Mesenchymal stem cell (in vitro differentiated cells and primary cell): ENCODE data around the gene SPACA5B.
"Not testable (repeated sequence)": the region's sequence is repeated elsewhere in the genome, so short reads cannot be mapped to it uniquely, and the experiment has no call there.

Source experiments
- DNase-seq: peaks from one replicate; pipeline ENCODE4 v3.0.0-alpha.2; 2013
- H2AFZ ChIP-seq: one replicate; pipeline ENCODE4 v1.6.1; 2013; ENCODE audit warnings: low read depth, mild to moderate bottlenecking, control low read depth, inconsistent platforms, low read length, moderate library complexity
- H2AK5ac ChIP-seq: 2 replicates; pipeline ENCODE4 v1.6.1; 2013; ENCODE audit warnings: low read length, moderate library complexity, mild to moderate bottlenecking, inconsistent platforms; ENCODE audit not compliant: severe bottlenecking
- H2BK120ac ChIP-seq: one replicate; pipeline ENCODE4 v1.6.1; 2013; ENCODE audit warnings: low read depth, mild to moderate bottlenecking, inconsistent platforms, low read length, moderate library complexity
- H2BK12ac ChIP-seq, 2 experiments: one replicate each; pipeline ENCODE4 v1.6.1; 2013; ENCODE audit warnings: inconsistent platforms in 2 of 2, low read length in 2 of 2, mild to moderate bottlenecking in 2 of 2, moderate library complexity in 2 of 2, control low read depth in 1 of 2
- H2BK15ac ChIP-seq: one replicate; pipeline ENCODE4 v1.6.1; 2013; ENCODE audit warnings: mild to moderate bottlenecking, low read depth, inconsistent platforms; ENCODE audit not compliant: poor library complexity, severe bottlenecking
- H2BK5ac ChIP-seq: 2 replicates; pipeline ENCODE4 v1.6.1; 2013; ENCODE audit warnings: low read depth, mild to moderate bottlenecking, low read length, control low read depth, inconsistent platforms; ENCODE audit not compliant: poor library complexity, severe bottlenecking
- H3K14ac ChIP-seq, 2 experiments: one replicate each; pipeline ENCODE4 v1.6.1; 2013; ENCODE audit warnings: inconsistent platforms in 2 of 2, low read length in 2 of 2, control low read depth in 1 of 2, mild to moderate bottlenecking in 1 of 2, moderate library complexity in 1 of 2
- H3K18ac ChIP-seq, 2 experiments: one replicate each; pipeline ENCODE4 v1.6.1; 2013; ENCODE audit warnings: inconsistent platforms in 2 of 2, low read length in 2 of 2, control low read depth in 1 of 2, low read depth in 1 of 2, mild to moderate bottlenecking in 1 of 2
- H3K23ac ChIP-seq, 2 experiments: one replicate each; pipeline ENCODE4 v1.6.1; 2013; ENCODE audit warnings: inconsistent platforms in 2 of 2, low read length in 2 of 2, mild to moderate bottlenecking in 2 of 2, moderate library complexity in 2 of 2, control low read depth in 1 of 2
- H3K27ac ChIP-seq: 2 replicates; pipeline ENCODE4 v1.5.1; 2013; ENCODE audit warnings: mild to moderate bottlenecking, moderate library complexity, low read length, control low read depth, inconsistent platforms; ENCODE audit not compliant: poor library complexity, severe bottlenecking
- H3K27me3 ChIP-seq, 2 experiments: 2 replicates each; pipeline versions ENCODE4 v1.6.1 to v1.7.0; 2013; ENCODE audit warnings: low read length in 2 of 2, mild to moderate bottlenecking in 2 of 2, moderate library complexity in 2 of 2, control low read depth in 1 of 2, inconsistent platforms in 1 of 2; ENCODE audit not compliant: control insufficient read depth in 1 of 2, insufficient read depth in 1 of 2
- H3K36me3 ChIP-seq, 2 experiments: 2 replicates each; pipeline versions ENCODE4 v1.6.1 to v1.7.0; 2013; ENCODE audit warnings: low read length in 2 of 2, control low read depth in 1 of 2, inconsistent platforms in 1 of 2, low read depth in 1 of 2, mild to moderate bottlenecking in 1 of 2; ENCODE audit not compliant: insufficient read depth in 2 of 2, control insufficient read depth in 1 of 2
- H3K4ac ChIP-seq, 2 experiments: one replicate each; pipeline ENCODE4 v1.6.1; 2013; ENCODE audit warnings: inconsistent platforms in 2 of 2, low read length in 2 of 2, mild to moderate bottlenecking in 2 of 2, moderate library complexity in 2 of 2, control low read depth in 1 of 2, low read depth in 1 of 2
- H3K4me1 ChIP-seq: 2 replicates; pipeline ENCODE4 v1.6.1; 2013; ENCODE audit warnings: low read depth, low read length, control low read depth; ENCODE audit not compliant: control insufficient read depth, insufficient read depth
- H3K4me2 ChIP-seq: 2 replicates; pipeline ENCODE4 v1.6.1; 2013; ENCODE audit warnings: low read length, mild to moderate bottlenecking, inconsistent platforms; ENCODE audit not compliant: poor library complexity, severe bottlenecking
- H3K4me3 ChIP-seq, 2 experiments: 2 replicates each; pipeline versions ENCODE4 v1.5.1 to v1.7.0; 2013; ENCODE audit warnings: low read length in 2 of 2, mild to moderate bottlenecking in 2 of 2, control low read depth in 1 of 2, low read depth in 1 of 2; ENCODE audit not compliant: insufficient read depth in 1 of 2
- H3K79me1 ChIP-seq: replicated peaks from 2 replicates; pipeline ENCODE4 v1.6.1; 2013; ENCODE audit warnings: mild to moderate bottlenecking, control low read depth, low read length, inconsistent platforms; ENCODE audit not compliant: poor library complexity, severe bottlenecking
- H3K9ac ChIP-seq: 2 replicates; pipeline ENCODE4 v1.7.0; 2013; ENCODE audit warnings: mild to moderate bottlenecking, low read length, moderate library complexity
- H3K9me3 ChIP-seq: 2 replicates; pipeline ENCODE4 v1.7.0; 2013; ENCODE audit warnings: mild to moderate bottlenecking, low read length; ENCODE audit not compliant: control insufficient read depth
- H4K8ac ChIP-seq: one replicate; pipeline ENCODE4 v1.6.1; 2013; ENCODE audit warnings: inconsistent platforms, mild to moderate bottlenecking, low read length, moderate library complexity
- H4K91ac ChIP-seq: one replicate; pipeline ENCODE4 v1.6.1; 2013; ENCODE audit warnings: mild to moderate bottlenecking, low read length, inconsistent platforms
- WGBS: methylation state at CpG from one replicate; pipeline ENCODE4 v1.1.7; 2013; ENCODE audit warnings: mixed read lengths; 5-methylcytosine and 5-hydroxymethylcytosine counted together

Gene SPACA5B

DNA sequence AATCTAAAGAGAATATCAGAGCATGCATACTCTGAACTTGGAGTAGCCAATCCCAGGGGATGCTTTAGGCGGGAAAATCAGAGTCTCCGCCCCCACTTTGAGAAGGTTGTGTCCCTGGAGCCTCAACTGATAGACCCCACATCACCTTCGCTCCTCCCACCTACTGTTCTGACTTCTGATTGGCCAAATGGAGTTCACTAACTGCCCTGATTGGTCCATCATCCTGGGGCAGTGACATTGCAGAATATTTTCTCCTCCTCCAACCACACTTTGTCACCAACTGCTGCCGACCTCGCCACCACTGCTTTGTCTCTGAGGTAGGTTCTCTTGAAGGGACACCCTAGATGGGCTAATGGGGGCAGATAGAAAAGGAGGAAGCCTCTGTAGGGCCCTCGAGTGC, 22.7 kb upstream of the SPACA5B start:
- Histone ChIP-seq H2BK5ac (no peak overlapping the region), H3K4me3 (no peak overlapping the region), H3K14ac (no peak overlapping the region), H3K4me2 (no peak overlapping the region), H4K91ac (no peak overlapping the region), H4K8ac (no peak overlapping the region), H2BK15ac (no peak overlapping the region), H3K18ac (no peak overlapping the region), H3K4ac (no peak overlapping the region), H3K27ac (no peak overlapping the region), H3K4me1 (no peaks in the 10 kb centered on the region), H2AK5ac (no peak overlapping the region), H2BK120ac (no peak overlapping the region), H2AFZ (no peak overlapping the region), H2BK12ac (no peak overlapping the region), H3K27me3 (peaks cover 0 to 11% of the 10 kb centered on the region in 2 experiments), H3K79me1 (no peaks in the 10 kb centered on the region), H3K36me3 (no peaks in the 10 kb centered on the region), H3K23ac (no peak overlapping the region), H3K9me3 (no peaks in the 10 kb centered on the region), H3K9ac (no peak overlapping the region)
- 96% methylated on average over 3 of the region's 6 CpGs for WGBS
- DNase-seq: no peak

DNA sequence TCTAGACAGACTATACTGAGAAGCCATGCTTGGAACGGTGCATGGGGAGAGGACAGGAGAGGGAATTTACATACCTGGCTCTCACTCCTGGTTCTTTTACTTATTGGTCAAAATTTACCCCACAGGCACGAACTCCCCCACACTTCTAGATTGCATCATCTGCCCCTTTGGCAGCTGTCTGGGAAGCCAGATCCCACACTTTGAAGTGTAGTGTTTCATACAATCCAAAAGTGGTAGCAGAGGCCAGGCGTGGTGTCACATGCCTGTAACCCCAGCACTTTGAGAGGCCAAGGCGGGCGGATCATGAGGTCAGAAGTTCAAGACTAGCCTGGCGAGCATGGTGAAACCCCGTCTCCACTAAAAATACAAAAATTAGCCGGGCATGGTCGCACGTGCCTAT, 5.1 kb upstream of the SPACA5B start:
- H2BK5ac ChIP-seq, H3K36me3 ChIP-seq, H3K79me1 ChIP-seq, H3K4me3 ChIP-seq, H3K27me3 ChIP-seq, H4K91ac ChIP-seq, H2BK12ac ChIP-seq, H3K14ac ChIP-seq, H2BK15ac ChIP-seq, H3K23ac ChIP-seq, H3K27ac ChIP-seq, H3K4me2 ChIP-seq, H3K18ac ChIP-seq, H4K8ac ChIP-seq, H3K4me1 ChIP-seq, H2AFZ ChIP-seq, H3K9me3 ChIP-seq, H2AK5ac ChIP-seq, H3K4ac ChIP-seq, H2BK120ac ChIP-seq, DNase-seq, H3K9ac ChIP-seq: not testable (repeated sequence)
- WGBS: 87% methylated on average over 6 of the region's 10 CpGs

DNA sequence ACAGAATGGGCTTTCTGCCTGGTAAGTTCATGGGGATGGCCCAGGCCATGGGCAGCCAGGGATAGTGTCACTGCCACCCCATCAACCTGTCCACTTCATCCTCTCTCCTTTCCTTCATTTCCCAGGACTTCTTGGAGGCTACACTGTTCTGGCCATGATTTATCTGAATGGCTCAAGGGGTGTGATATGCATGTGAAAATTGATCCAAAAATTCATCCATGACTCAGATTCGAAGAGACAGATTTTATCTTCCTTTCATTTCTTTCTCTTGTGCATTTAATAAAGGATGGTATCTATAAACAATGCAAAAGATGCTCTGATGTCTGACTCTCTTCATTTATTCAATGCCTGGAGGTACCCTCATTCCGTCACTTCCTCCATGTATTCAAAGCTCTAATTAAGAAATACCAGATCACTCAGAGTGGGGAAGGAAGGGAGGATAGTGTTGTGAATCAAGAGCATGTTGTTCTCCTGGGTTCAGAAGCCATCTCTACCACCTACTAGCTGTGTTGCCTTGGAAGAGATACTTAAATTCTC, 1.9 kb downstream of the SPACA5B start:
- not testable (repeated sequence) for H3K4me1 ChIP-seq, H3K27ac ChIP-seq, H3K4me3 ChIP-seq, H4K91ac ChIP-seq, H2BK5ac ChIP-seq, H3K36me3 ChIP-seq, H2BK12ac ChIP-seq, H3K27me3 ChIP-seq, H3K23ac ChIP-seq, H2AFZ ChIP-seq, H3K9ac ChIP-seq, H3K79me1 ChIP-seq, H2BK15ac ChIP-seq, H3K4ac ChIP-seq, H2BK120ac ChIP-seq, H3K4me2 ChIP-seq, H4K8ac ChIP-seq, H3K14ac ChIP-seq, H3K9me3 ChIP-seq, H2AK5ac ChIP-seq, DNase-seq, H3K18ac ChIP-seq
- WGBS: no CpG with 5 or more reads among the region's 2 CpGs

DNA sequence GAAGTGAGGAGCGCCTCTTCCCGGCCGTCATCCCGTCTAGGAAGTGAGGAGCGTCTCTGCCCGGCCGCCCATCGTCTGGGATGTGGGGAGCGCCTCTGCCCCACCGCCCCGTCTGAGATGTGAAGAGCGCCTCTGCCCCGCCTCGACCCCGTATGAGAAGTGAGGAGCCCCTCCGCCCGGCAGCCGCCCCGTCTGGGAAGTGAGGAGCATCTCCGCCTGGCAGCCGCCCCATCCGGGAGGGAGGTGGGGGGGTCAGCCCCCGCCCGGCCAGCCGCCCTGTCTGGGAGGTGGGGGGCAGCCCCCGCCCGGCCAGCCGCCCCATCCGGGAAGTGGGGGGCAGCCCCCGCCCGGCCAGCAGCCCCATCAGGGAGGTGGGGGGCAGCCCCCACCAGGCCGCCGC, 8.7 kb downstream of the SPACA5B start:
- not testable (repeated sequence) for H2BK120ac ChIP-seq, H3K14ac ChIP-seq, H3K4me1 ChIP-seq, H3K9me3 ChIP-seq, H3K9ac ChIP-seq, H2AK5ac ChIP-seq, H4K8ac ChIP-seq, H3K23ac ChIP-seq, H2BK12ac ChIP-seq, H3K36me3 ChIP-seq, H3K18ac ChIP-seq, H3K4me2 ChIP-seq, H3K4me3 ChIP-seq, H3K79me1 ChIP-seq, H4K91ac ChIP-seq, H3K4ac ChIP-seq, H2BK5ac ChIP-seq, H2BK15ac ChIP-seq, H2AFZ ChIP-seq, H3K27me3 ChIP-seq, H3K27ac ChIP-seq, DNase-seq
- 100% methylated on average over 5 of the region's 33 CpGs for WGBS
